K562 (cell line): ENCODE results near the gene PRDM10. TPM values are rescaled to one million over a fixed set of nuclear protein-coding genes. Genes with fewer than 3 reads are reported as not detected.

ENCODE experiments used
- ARID1B ChIP-seq: fragments of 450-650 bp; IDR thresholded peaks from 2 replicates; pipeline ENCODE4 v1.6.1; 2016; ENCODE audit warnings: antibody characterized with exemption, mild to moderate bottlenecking, inconsistent platforms
- BHLHE40 ChIP-seq: IDR thresholded peaks from 2 replicates; pipeline ENCODE4 v1.6.1; 2011; ENCODE audit warnings: low read length, improper control_type of control experiment
- BRF1 ChIP-seq: IDR thresholded peaks from 3 replicates; pipeline ENCODE4 v1.6.1; 2011; ENCODE audit warnings: borderline replicate concordance, mild to moderate bottlenecking; ENCODE audit not compliant: insufficient read length; ENCODE audit errors: extremely low read depth
- CBX1 ChIP-seq: sonication (generic); IDR thresholded peaks from 2 replicates; pipeline ENCODE4 v1.6.1; 2016; ENCODE audit warnings: antibody characterized with exemption, low read depth, mild to moderate bottlenecking
- CCNT2 ChIP-seq: IDR thresholded peaks from 2 replicates; pipeline ENCODE4 v1.6.1; 2011; ENCODE audit warnings: borderline replicate concordance, low read depth, mild to moderate bottlenecking, moderate library complexity, mixed read lengths, low read length; ENCODE audit not compliant: insufficient read length; ENCODE audit errors: extremely low read depth
- EP400 ChIP-seq: fragments of 450-650 bp; IDR thresholded peaks from 2 replicates; pipeline ENCODE4 v1.6.1; 2017; ENCODE audit warnings: antibody characterized with exemption, mild to moderate bottlenecking, moderate library complexity
- FOXM1 ChIP-seq, 2 experiments: fragments of 450-650 bp in 1 of 2; sonication (generic) in 1 of 2; formaldehyde crosslinking in 1 of 2; IDR thresholded peaks; 2 replicates each; pipeline versions ENCODE4 v1.6.1 to v1.9.0; 2017 to 2022; ENCODE audit warnings: low read depth in 2 of 2, mild to moderate bottlenecking in 2 of 2, missing genetic modification reagents in 1 of 2, moderate library complexity in 1 of 2
- GATAD2B ChIP-seq: fragments of 450-650 bp; IDR thresholded peaks from 2 replicates; pipeline ENCODE4 v1.6.1; 2017; ENCODE audit warnings: mild to moderate bottlenecking, borderline replicate concordance
- GTF2E2 ChIP-seq: fragments of 200-800 bp; sonication (Bioruptor generic); IDR thresholded peaks from 2 replicates; pipeline ENCODE4 v1.6.1; 2016; ENCODE audit warnings: missing genetic modification characterization, missing compliant biosample characterization
- HCFC1 ChIP-seq: IDR thresholded peaks from 2 replicates; pipeline ENCODE4 v1.6.1; 2012; ENCODE audit warnings: low read depth, low read length, improper control_type of control experiment
- HDAC3 ChIP-seq: fragments of 450-650 bp; IDR thresholded peaks from 2 replicates; pipeline ENCODE4 v1.6.1; 2018; ENCODE audit warnings: borderline replicate concordance, mild to moderate bottlenecking, moderate library complexity; ENCODE audit not compliant: partially characterized antibody
- KDM4B ChIP-seq, 2 experiments: fragments of 450-650 bp in 1 of 2; sonication (generic) in 1 of 2; IDR thresholded peaks; 2 replicates each; pipeline ENCODE4 v1.6.1; 2016 to 2017; ENCODE audit warnings: borderline replicate concordance in 2 of 2, antibody characterized with exemption in 1 of 2, low read depth in 1 of 2, mild to moderate bottlenecking in 1 of 2
- MAZ ChIP-seq, 2 experiments: fragments of 450-650 bp in 1 of 2; sonication (generic) in 1 of 2; formaldehyde crosslinking; IDR thresholded peaks in 1 of 2; conservative IDR thresholded peaks in 1 of 2; 2 replicates each; pipeline versions ENCODE4 v1.4.0 to v1.5.0; 2020; ENCODE audit warnings: mild to moderate bottlenecking in 1 of 2, missing genetic modification reagents in 1 of 2
- MTA3 ChIP-seq: fragments of 450-650 bp; formaldehyde crosslinking; IDR thresholded peaks from 2 replicates; pipeline ENCODE4 v1.6.1; 2017; ENCODE audit warnings: mild to moderate bottlenecking, borderline replicate concordance
- NCOR1 ChIP-seq: fragments of 450-650 bp; IDR thresholded peaks from 2 replicates; pipeline ENCODE4 v1.6.1; 2016; ENCODE audit warnings: mild to moderate bottlenecking, moderate library complexity
- NFYB ChIP-seq: IDR thresholded peaks from 2 replicates; pipeline ENCODE4 v1.6.1; 2011; ENCODE audit warnings: mild to moderate bottlenecking, moderate library complexity; ENCODE audit not compliant: insufficient read length; ENCODE audit errors: extremely low read depth
- PHF8 ChIP-seq: fragments of 200-600 bp; sonication (generic); IDR thresholded peaks from 2 replicates; pipeline ENCODE4 v1.6.1; 2012; ENCODE audit warnings: mixed run types, mild to moderate bottlenecking, inconsistent platforms, low read length, moderate library complexity, borderline replicate concordance
- PHTF2 ChIP-seq: fragments of 250-450 bp; sonication (Bioruptor Pico); IDR thresholded peaks from 2 replicates; pipeline ENCODE4 v1.5.0; 2021; ENCODE audit warnings: mild to moderate bottlenecking
- SREBF1 ChIP-seq: fragments of 150-350 bp; IDR thresholded peaks from 2 replicates; pipeline ENCODE4 v1.6.1; 2014; ENCODE audit warnings: antibody characterized with exemption, low read depth, low read length, borderline replicate concordance
- TAF7 ChIP-seq: fragments of 450-650 bp; IDR thresholded peaks from 2 replicates; pipeline ENCODE4 v1.6.1; 2016; ENCODE audit warnings: missing genetic modification characterization, missing compliant biosample characterization
- TBP ChIP-seq: optimal IDR thresholded peaks from 2 replicates; pipeline ENCODE3; 2011; ENCODE audit warnings: low read depth, low read length, improper control_type of control experiment
- TEAD4 ChIP-seq, 2 experiments: sonication (generic) in 1 of 2; formaldehyde crosslinking in 1 of 2; IDR thresholded peaks; 2 replicates each; pipeline versions ENCODE4 v1.6.1 to v1.8.0; 2012 to 2022; ENCODE audit warnings: borderline replicate concordance in 1 of 2, inconsistent platforms in 1 of 2, low read length in 1 of 2, mild to moderate bottlenecking in 1 of 2, missing genetic modification reagents in 1 of 2
- ZBTB17 ChIP-seq: fragments of 450-650 bp; formaldehyde crosslinking; IDR thresholded peaks from 2 replicates; pipeline ENCODE4 v1.4.0; 2020; ENCODE audit warnings: mild to moderate bottlenecking
- ZNF347 ChIP-seq: fragments of 450-650 bp; formaldehyde crosslinking; IDR thresholded peaks from 2 replicates; pipeline ENCODE4 v1.4.0; 2020; ENCODE audit warnings: low read depth, mild to moderate bottlenecking, moderate library complexity
- polyA plus RNA-seq, 8 experiments: library from polyadenylated mRNA; depleted of rRNA in 4 of 8; stranded (reverse) in 5 of 8; unstranded in 3 of 8; fragments of >200 nt; fragmentation: Nextera tagmentation in 2 of 8; fragmentation: Illumina TruSeq in 1 of 8; extraction: Ambion mirVana in 2 of 8; extraction: Trizol in 1 of 8; gene quantifications; 2 replicates each; pipeline versions ENCODE4 v1.2.1 to v1.2.3, GENCODE V29; 2011 to 2014; ENCODE audit warnings: inconsistent platforms in 1 of 8, missing spikeins in 1 of 8
- total RNA-seq, 7 experiments: library from RNA; depleted of rRNA in 6 of 7; stranded (reverse); fragments of >200 nt in 6 of 7; fragmentation: Illumina TruSeq in 2 of 7; extraction: Trizol in 2 of 7; gene quantifications; 2 replicates each; pipeline versions ENCODE4 v1.2.1 to v1.2.3, GENCODE V29; 2011 to 2021; ENCODE audit warnings: low replicate concordance in 1 of 7
- TF ChIP-seq, protein P1 (sequence below): fragments of 200-800 bp; sonication (Bioruptor generic); IDR thresholded peaks from 2 replicates; pipeline ENCODE4 v1.6.1; 2017; ENCODE audit warnings: missing genetic modification characterization, missing compliant biosample characterization
- TF ChIP-seq, protein P2 (sequence below), 2 experiments: fragments of 450-650 bp in 1 of 2; sonication (generic) in 1 of 2; formaldehyde crosslinking in 1 of 2; IDR thresholded peaks in 1 of 2; conservative IDR thresholded peaks in 1 of 2; 2 replicates each; pipeline versions ENCODE4 v1.6.1 to v1.8.1; 2016 to 2023; ENCODE audit warnings: mild to moderate bottlenecking in 2 of 2, moderate library complexity in 2 of 2, inconsistent platforms in 1 of 2, missing genetic modification reagents in 1 of 2

Gene PRDM10
- total and polyA plus RNA-seq, 9 of the 15 experiments (the other 6 are each of a cell fraction or from before 2014, with no cell fraction given) = 0.89 to 9.3 (median 4.5) TPM

DNA sequence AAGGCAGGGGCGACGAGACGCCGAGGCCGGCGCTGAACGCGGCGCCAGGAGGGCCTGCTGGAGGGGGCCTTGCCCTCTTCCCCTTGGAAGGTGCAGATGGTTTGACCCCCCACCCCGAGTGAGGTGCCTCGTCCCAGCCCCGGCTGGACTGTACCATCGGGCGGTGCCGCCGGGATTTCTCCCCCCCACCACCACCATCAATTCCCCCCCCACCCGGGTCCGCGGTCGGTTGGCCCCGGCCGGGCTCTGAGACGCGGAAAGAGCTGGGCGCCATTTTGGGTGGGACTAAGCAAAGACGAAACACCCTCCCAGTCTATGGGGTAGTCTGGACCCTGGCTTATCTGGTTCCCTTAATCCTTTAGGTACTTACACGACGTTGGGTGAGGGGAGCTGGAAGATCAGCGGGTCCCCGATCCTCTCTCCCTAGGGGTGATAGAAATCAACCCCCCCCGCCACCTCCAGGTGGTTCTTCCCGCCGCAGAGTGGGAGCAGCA, at the start of gene PRDM10 (continued):
- TF ChIP-seq SREBF1 = peak; percentile 81
- TF ChIP-seq CCNT2 = peak; percentile 51
- TF ChIP-seq, protein P1, sequence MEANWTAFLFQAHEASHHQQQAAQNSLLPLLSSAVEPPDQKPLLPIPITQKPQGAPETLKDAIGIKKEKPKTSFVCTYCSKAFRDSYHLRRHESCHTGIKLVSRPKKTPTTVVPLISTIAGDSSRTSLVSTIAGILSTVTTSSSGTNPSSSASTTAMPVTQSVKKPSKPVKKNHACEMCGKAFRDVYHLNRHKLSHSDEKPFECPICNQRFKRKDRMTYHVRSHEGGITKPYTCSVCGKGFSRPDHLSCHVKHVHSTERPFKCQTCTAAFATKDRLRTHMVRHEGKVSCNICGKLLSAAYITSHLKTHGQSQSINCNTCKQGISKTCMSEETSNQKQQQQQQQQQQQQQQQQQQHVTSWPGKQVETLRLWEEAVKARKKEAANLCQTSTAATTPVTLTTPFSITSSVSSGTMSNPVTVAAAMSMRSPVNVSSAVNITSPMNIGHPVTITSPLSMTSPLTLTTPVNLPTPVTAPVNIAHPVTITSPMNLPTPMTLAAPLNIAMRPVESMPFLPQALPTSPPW (CRISPR knock-in tag) = peak; percentile 92
- TF ChIP-seq PHF8 = peak; percentile 67; the same call in 1 of the 2 replicates
- TF ChIP-seq BHLHE40 = peak; percentile 88
- peak; percentile 77 for TF ChIP-seq TAF7
- peak; percentile 30; the same call in 1 of the 2 replicates for TF ChIP-seq MTA3
- TF ChIP-seq MAZ (CRISPR knock-in tag; conservative IDR thresholded peaks at IDR 0.05 in 1 of 2, IDR thresholded peaks at IDR 0.05 in 1 of 2) = peak; percentile 3 to 51; a peak in 3 of 4 replicates
- 0 out of 2 replicates have a peak, but pooled peaks have one; percentile 15 for TF ChIP-seq GTF2E2 (tag)
- TF ChIP-seq NFYB = no peak
- peak; percentile 87 for TF ChIP-seq TBP
- peak; percentile 48 for TF ChIP-seq ARID1B
- TF ChIP-seq ZNF347 (CRISPR knock-in tag) = no peak
- TF ChIP-seq CBX1 = peak; percentile 31; the same call in 1 of the 2 replicates
- no peak; the same call in 1 of the 2 replicates for TF ChIP-seq ZBTB17 (CRISPR knock-in tag)
- no peak for TF ChIP-seq BRF1
- TF ChIP-seq HCFC1 = peak; percentile 35; the same call in 1 of the 2 replicates
- TF ChIP-seq HDAC3 = peak; percentile 14
- peak; percentile 20; the same call in 1 of the 2 replicates for TF ChIP-seq TEAD4 (IDR thresholded peaks at IDR 0.05; ENCODE audit: low read length)
- no peak for TF ChIP-seq TEAD4 (CRISPR knock-in tag; IDR thresholded peaks at IDR 0.05; ENCODE audit: borderline replicate concordance)
- peak in 1 of 2 experiments; percentile 52; a peak in 1 of 4 replicates for TF ChIP-seq KDM4B (IDR thresholded peaks at IDR 0.05; ENCODE audit: borderline replicate concordance in 2 of 2, low read depth in 1 of 2)
- TF ChIP-seq, protein P2, sequence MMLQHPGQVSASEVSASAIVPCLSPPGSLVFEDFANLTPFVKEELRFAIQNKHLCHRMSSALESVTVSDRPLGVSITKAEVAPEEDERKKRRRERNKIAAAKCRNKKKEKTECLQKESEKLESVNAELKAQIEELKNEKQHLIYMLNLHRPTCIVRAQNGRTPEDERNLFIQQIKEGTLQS (IDR thresholded peaks at IDR 0.05) = 0 out of 2 replicates have a peak, but pooled peaks have one; percentile 14
- TF ChIP-seq, protein P2 (CRISPR knock-in tag; conservative IDR thresholded peaks at IDR 0.05) = no peak
- TF ChIP-seq NCOR1 = peak; percentile 17; the same call in 1 of the 2 replicates
- TF ChIP-seq GATAD2B = 0 out of 2 replicates have a peak, but pooled peaks have one; percentile 3
- peak; percentile 58 for TF ChIP-seq FOXM1 (IDR thresholded peaks at IDR 0.05; ENCODE audit: low read depth)
- no peak for TF ChIP-seq FOXM1 (CRISPR knock-in tag; IDR thresholded peaks at IDR 0.05; ENCODE audit: low read depth)
- no peak for TF ChIP-seq PHTF2
- peak; percentile 77 for TF ChIP-seq EP400
